ENCODE results near the gene ITPKC. TPM values are rescaled to one million over a fixed set of nuclear protein-coding genes. Genes with fewer than 3 reads are reported as not detected.

The ITPKC gene
- total and polyA plus RNA-seq, 9 of the 15 experiments (the other 6 are each of a cell fraction or from before 2014, with no cell fraction given) = 0.08 to 9.3 (median 5.8) TPM

DNA sequence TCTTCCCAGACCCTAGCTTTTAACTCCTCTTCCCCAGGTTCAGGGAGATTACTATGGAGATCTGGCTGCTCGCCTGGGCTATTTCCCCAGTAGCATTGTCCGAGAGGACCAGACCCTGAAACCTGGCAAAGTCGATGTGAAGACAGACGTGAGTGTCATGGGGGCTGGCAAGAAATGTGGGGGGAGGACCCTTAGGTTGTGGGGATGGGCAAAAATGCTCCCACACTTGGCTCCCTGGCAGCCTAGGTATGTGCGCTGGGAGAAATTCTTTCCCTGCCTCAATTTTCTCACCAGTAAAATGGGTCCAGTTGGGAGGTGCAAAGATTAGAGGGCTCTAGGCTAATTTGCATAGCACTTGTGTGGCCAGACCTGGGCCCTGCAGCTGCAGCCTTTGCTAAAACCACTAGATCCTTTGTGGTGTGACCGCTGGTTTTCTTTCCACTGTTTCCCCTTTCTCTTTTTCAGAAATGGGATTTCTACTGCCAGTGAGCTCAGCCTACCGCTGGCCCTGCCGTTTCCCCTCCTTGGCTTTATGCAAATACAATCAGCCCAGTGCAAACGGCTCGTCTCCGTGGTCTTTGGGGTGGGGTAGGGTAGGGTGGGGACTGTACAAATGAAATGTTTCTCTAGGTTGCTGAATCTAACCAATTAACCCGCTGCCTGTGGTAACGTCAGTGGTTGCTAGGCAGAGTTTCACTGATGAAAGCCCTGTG, 60.2 kb downstream of the ITPKC start (continued):
- TF ChIP-seq MLLT1 (IDR thresholded peaks at IDR 0.05) = no peak
- no peak for TF ChIP-seq ZNF146 (CRISPR knock-in tag; IDR thresholded peaks at IDR 0.05; ENCODE audit: unreplicated experiment)
- TF ChIP-seq CBFA2T2 (conservative IDR thresholded peaks at IDR 0.05) = no peak
- no peak for TF ChIP-seq BACH1 (tag; IDR thresholded peaks at IDR 0.05)

DNA sequence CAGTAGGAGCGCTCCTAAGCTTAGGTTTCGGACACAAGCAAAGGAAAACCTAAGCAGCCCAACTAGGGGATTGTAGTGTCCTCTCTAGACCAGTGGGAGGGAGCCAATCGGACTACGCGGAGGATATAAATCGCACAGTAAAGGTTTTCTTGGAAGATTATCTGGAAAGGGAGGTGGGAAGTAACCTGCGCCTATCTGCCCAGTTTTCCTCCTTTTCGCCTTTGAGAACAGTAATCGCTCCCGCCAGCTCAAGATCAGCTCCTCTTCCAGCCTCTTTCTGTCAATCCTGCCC, 60.7 kb downstream of the ITPKC start:
- DNase-seq (ENCODE audit: extremely low read depth in 1 of 4, low spot score in 3 of 4) = no peak
- in situ Hi-C loops (cut with MboI) (no loop called here), intact Hi-C loops (cut with micrococcal nuclease) (no loop called here)
- H3K4me1 ChIP-seq (replicated peaks in 1 of 2; ENCODE audit: control insufficient read depth in 2 of 2, insufficient read depth in 2 of 2, low read length in 2 of 2) = peaks cover 12 to 18% of the 10 kb centered on the region in 2 experiments; a peak in 3 of 5 replicates
- H3K27ac ChIP-seq (ENCODE audit: extremely low read depth, low read depth, low read length) = peak overlapping the region; percentile 90
- H3K9me1 ChIP-seq (ENCODE audit: control insufficient read depth, insufficient read depth, low read length) = no peaks in the 10 kb centered on the region
- H3K4me2 ChIP-seq (ENCODE audit: insufficient read depth, low read length) = peak overlapping the region; percentile 100
- ChIA-PET POLR2A (interaction anchor here (0.6 to 3.1 kb wide), 18 partner anchors 9 to 441 kb away, joined by 3 to 26 read pairs (median 6); partner anchors contain the start of genes ACTMAP, AXL, EGLN2 and SNRPA), CTCF (ENCODE audit: low intra/inter-chr PET ratio) (no interaction called here)
- peak overlapping the region; percentile 97 for H2AFZ ChIP-seq (ENCODE audit: low read depth, low read length)
- no peaks in the 10 kb centered on the region for H3K36me3 ChIP-seq (ENCODE audit: control insufficient read depth, insufficient read depth, low read length)
- 0% methylated on average over 10 of the region's 10 CpGs for WGBS (ENCODE audit: insufficient coverage, low coverage, missing lambda C conversion rate)
- H3K79me2 ChIP-seq (ENCODE audit: control insufficient read depth, insufficient read depth, low read length) = no peaks in the 10 kb centered on the region
- H3K9ac ChIP-seq (ENCODE audit: insufficient read depth in 1 of 2, low read depth in 2 of 2, low read length in 2 of 2) = peak overlapping the region; percentile 53 to 82; a peak in 3 of 4 replicates
- H4K20me1 ChIP-seq (replicated peaks; ENCODE audit: control insufficient read depth, insufficient read depth, low read length) = no peaks in the 10 kb centered on the region
- ATAC-seq = no peak
- no TSS peak for BruUV-seq (replicated peaks)
- no peaks in the 10 kb centered on the region for H3K9me3 ChIP-seq (replicated peaks; ENCODE audit: control insufficient read depth, insufficient read depth, low read depth, low read length)
- peak overlapping the region; percentile 84 for H3K4me3 ChIP-seq
- FAIRE-seq = no peak
- H3K27me3 ChIP-seq (ENCODE audit: control insufficient read depth in 2 of 2, insufficient read depth in 2 of 2, low read length in 2 of 2) = no peaks in the 10 kb centered on the region
- TF ChIP-seq, protein P1, sequence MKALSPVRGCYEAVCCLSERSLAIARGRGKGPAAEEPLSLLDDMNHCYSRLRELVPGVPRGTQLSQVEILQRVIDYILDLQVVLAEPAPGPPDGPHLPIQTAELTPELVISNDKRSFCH (CRISPR knock-in tag; IDR thresholded peaks at IDR 0.05) = no peak
- TF ChIP-seq, protein P1 (tag; IDR thresholded peaks at IDR 0.05) = no peak
- TF ChIP-seq LEF1 (IDR thresholded peaks at IDR 0.05) (peak; percentile 16; the same call in 1 of the 2 replicates), RB1 (IDR thresholded peaks at IDR 0.05; ENCODE audit: low read depth) (no peak), EWSR1 (IDR thresholded peaks at IDR 0.05; ENCODE audit: borderline replicate concordance, low read depth, partially characterized antibody) (no peak), KHSRP (IDR thresholded peaks at IDR 0.05) (peak; percentile 44; the same call in 1 of the 2 replicates), ETV6 (IDR thresholded peaks at IDR 0.05; ENCODE audit: borderline replicate concordance in 1 of 2, low read depth in 2 of 2, low read length in 1 of 2) (no peak), ETV6 (CRISPR knock-in tag; IDR thresholded peaks at IDR 0.05; ENCODE audit: borderline replicate concordance) (no peak), DIDO1 (tag; IDR thresholded peaks at IDR 0.05; ENCODE audit: low read depth) (0 out of 2 replicates have a peak, but pooled peaks have one; percentile 16), ETS2 (tag; IDR thresholded peaks at IDR 0.05; ENCODE audit: borderline replicate concordance, poor library complexity, severe bottlenecking) (no peak), MITF (IDR thresholded peaks at IDR 0.05) (no peak), HDAC2 (IDR thresholded peaks at IDR 0.05) (no peak)
- TF ChIP-seq, protein P2, sequence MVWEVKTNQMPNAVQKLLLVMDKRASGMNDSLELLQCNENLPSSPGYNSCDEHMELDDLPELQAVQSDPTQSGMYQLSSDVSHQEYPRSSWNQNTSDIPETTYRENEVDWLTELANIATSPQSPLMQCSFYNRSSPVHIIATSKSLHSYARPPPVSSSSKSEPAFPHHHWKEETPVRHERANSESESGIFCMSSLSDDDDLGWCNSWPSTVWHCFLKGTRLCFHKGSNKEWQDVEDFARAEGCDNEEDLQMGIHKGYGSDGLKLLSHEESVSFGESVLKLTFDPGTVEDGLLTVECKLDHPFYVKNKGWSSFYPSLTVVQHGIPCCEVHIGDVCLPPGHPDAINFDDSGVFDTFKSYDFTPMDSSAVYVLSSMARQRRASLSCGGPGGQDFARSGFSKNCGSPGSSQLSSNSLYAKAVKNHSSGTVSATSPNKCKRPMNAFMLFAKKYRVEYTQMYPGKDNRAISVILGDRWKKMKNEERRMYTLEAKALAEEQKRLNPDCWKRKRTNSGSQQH (CRISPR knock-in tag; IDR thresholded peaks at IDR 0.05) = no peak
